CD8-positive, alpha-beta memory T cell (primary cell): ENCODE results near the gene LRRC4C. TPM values are rescaled to one million over a fixed set of nuclear protein-coding genes. Genes with fewer than 3 reads are reported as not detected.

ENCODE experiments used
- CTCF ChIA-PET: fragments of 350-600 bp; sonication (Branson Sonifier 250); formaldehyde crosslinking; loops from one replicate; lab custom pipeline; 2021; ENCODE audit warnings: antibody characterized with exemption; lab: Charles Lee
- POLR2A ChIA-PET: fragments of 350-600 bp; sonication (Branson Sonifier 250); formaldehyde crosslinking; loops from one replicate; lab custom pipeline; 2021; ENCODE audit warnings: antibody characterized with exemption; lab: Charles Lee
- DNase-seq, 5 donors: peaks; one replicate each; pipeline versions ENCODE4 v3.0.0 to v3.0.0-alpha.2; 2020 to 2022; ENCODE audit warnings: mixed read lengths in 1 of 5
- H3K27ac ChIP-seq: one replicate; pipeline ENCODE4 v1.7.0; 2013; ENCODE audit warnings: low read depth, mild to moderate bottlenecking, low read length, moderate library complexity
- H3K27me3 ChIP-seq: 2 replicates; pipeline ENCODE4 v1.7.0; 2013; ENCODE audit warnings: low read length, mild to moderate bottlenecking; ENCODE audit not compliant: insufficient read depth, poor library complexity, severe bottlenecking
- H3K36me3 ChIP-seq: 2 replicates; pipeline ENCODE4 v1.7.0; 2013; ENCODE audit warnings: mild to moderate bottlenecking, low read length, moderate library complexity; ENCODE audit not compliant: insufficient read depth
- H3K4me1 ChIP-seq: 2 replicates; pipeline ENCODE4 v1.7.0; 2013; ENCODE audit warnings: mild to moderate bottlenecking, low read length, moderate library complexity; ENCODE audit not compliant: insufficient read depth
- H3K4me3 ChIP-seq: 2 replicates; pipeline ENCODE4 v1.7.0; 2013; ENCODE audit warnings: mild to moderate bottlenecking, low read length
- H3K9me3 ChIP-seq: 2 replicates; pipeline ENCODE4 v1.7.0; 2013; ENCODE audit warnings: mild to moderate bottlenecking, low read length
- H3K27ac Mint-ChIP-seq, 8 donors: one replicate each; pipeline ENCODE4 v1.8.0; 2020 to 2021; ENCODE audit warnings: mixed read lengths in 8 of 8, mild to moderate bottlenecking in 6 of 8, inconsistent platforms in 3 of 8, moderate library complexity in 3 of 8
- H3K27me3 Mint-ChIP-seq, 2 donors: one replicate each; pipeline ENCODE4 v1.8.0; 2020 to 2021; ENCODE audit warnings: mixed read lengths in 2 of 2, mild to moderate bottlenecking in 1 of 2, moderate library complexity in 1 of 2
- H3K36me3 Mint-ChIP-seq, 3 donors: one replicate each; pipeline ENCODE4 v1.8.0; 2020 to 2021; ENCODE audit warnings: mixed read lengths in 3 of 3, inconsistent platforms in 1 of 3, mild to moderate bottlenecking in 1 of 3
- H3K4me1 Mint-ChIP-seq, 3 donors: one replicate each; pipeline ENCODE4 v1.8.0; 2020 to 2021; ENCODE audit warnings: mixed read lengths in 3 of 3, inconsistent platforms in 1 of 3, mild to moderate bottlenecking in 1 of 3
- H3K4me3 Mint-ChIP-seq, 7 donors: one replicate each; pipeline ENCODE4 v1.8.0; 2020 to 2021; ENCODE audit warnings: mixed read lengths in 7 of 7, mild to moderate bottlenecking in 6 of 7, moderate library complexity in 4 of 7, inconsistent platforms in 2 of 7
- H3K9me3 Mint-ChIP-seq, 5 donors: one replicate each; pipeline ENCODE4 v1.8.0; 2020 to 2022; ENCODE audit warnings: mixed read lengths in 5 of 5, mild to moderate bottlenecking in 3 of 5, moderate library complexity in 2 of 5, inconsistent platforms in 1 of 5
- polyA plus RNA-seq: library from polyadenylated mRNA; unstranded; fragments of 300-500 nt; fragmentation: Illumina TruSeq; gene quantifications from one replicate; pipeline ENCODE4 v1.2.3, GENCODE V29; 2021
- total RNA-seq, 2 experiments: library from RNA; stranded (reverse); gene quantifications; one replicate each; pipeline ENCODE4 v1.2.3, GENCODE V29; 2021

LRRC4C gene
- total and polyA plus RNA-seq, 3 experiments from 2014 or later, result not detected

GRCh38 chr11:41446566-41446965 is 12.9 kb downstream of the LRRC4C start:
- Mint-ChIP-seq H3K27ac (no peak overlapping the region), H3K9me3 (peaks cover 7 to 16% (median 11%) of the 10 kb centered on the region in 5 donors), H3K4me3 (no peak overlapping the region), H3K27me3 (no peaks in the 10 kb centered on the region), H3K36me3 (no peaks in the 10 kb centered on the region), H3K4me1 (no peaks in the 10 kb centered on the region)
- ChIA-PET POLR2A (no interaction called here), CTCF (no interaction called here)
- no peak for DNase-seq
- Histone ChIP-seq H3K4me1 (no peaks in the 10 kb centered on the region), H3K9me3 (no peaks in the 10 kb centered on the region), H3K4me3 (no peak overlapping the region), H3K36me3 (no peaks in the 10 kb centered on the region), H3K27ac (no peak overlapping the region), H3K27me3 (no peaks in the 10 kb centered on the region)

- H3K36me3 ChIP-seq, result no peaks in the 10 kb centered on the region
- no peaks in the 10 kb centered on the region for H3K27me3 ChIP-seq
- Mint-ChIP-seq H3K27me3 (no peaks in the 10 kb centered on the region), H3K9me3 (peaks cover 8 to 16% (median 15%) of the 10 kb centered on the region in 5 donors), H3K27ac (no peak overlapping the region), H3K36me3 (no peaks in the 10 kb centered on the region), H3K4me3 (no peak overlapping the region), H3K4me1 (no peaks in the 10 kb centered on the region)
- no peaks in the 10 kb centered on the region for H3K4me1 ChIP-seq
- no peaks in the 10 kb centered on the region for H3K9me3 ChIP-seq
- H3K27ac ChIP-seq, result no peak overlapping the region
- ChIA-PET CTCF (no interaction called here), POLR2A (no interaction called here)
- no peak for DNase-seq
- no peak overlapping the region for H3K4me3 ChIP-seq
Observed at GRCh38 chr11:41446107-41446506, 13.3 kb downstream of the LRRC4C start.

- Mint-ChIP-seq H3K27me3 (no peaks in the 10 kb centered on the region), H3K4me1 (no peaks in the 10 kb centered on the region), H3K4me3 (no peak overlapping the region), H3K27ac (no peak overlapping the region), H3K36me3 (no peaks in the 10 kb centered on the region), H3K9me3 (peaks cover 4 to 34% (median 13%) of the 10 kb centered on the region in 5 donors)
- H3K27me3 ChIP-seq, result no peaks in the 10 kb centered on the region
- H3K9me3 ChIP-seq, result peaks cover 7% of the 10 kb centered on the region
- H3K36me3 ChIP-seq, result no peaks in the 10 kb centered on the region
- ChIA-PET CTCF (no interaction called here), POLR2A (no interaction called here)
- no peak overlapping the region for H3K4me3 ChIP-seq
- H3K4me1 ChIP-seq, result no peaks in the 10 kb centered on the region
- no peak for DNase-seq
- no peak overlapping the region for H3K27ac ChIP-seq
Observed at GRCh38 chr11:41437006-41437490, 22.4 kb downstream of the LRRC4C start.

GRCh38 chr11:41435531-41435930 is 23.9 kb downstream of the LRRC4C start:
- Histone ChIP-seq H3K36me3 (no peaks in the 10 kb centered on the region), H3K4me3 (no peak overlapping the region), H3K4me1 (no peaks in the 10 kb centered on the region), H3K27me3 (no peaks in the 10 kb centered on the region), H3K9me3 (peaks cover 1% of the 10 kb centered on the region), H3K27ac (no peak overlapping the region)
- H3K27me3 Mint-ChIP-seq, result no peaks in the 10 kb centered on the region
- no peak overlapping the region for H3K4me3 Mint-ChIP-seq
- no peak for DNase-seq
- H3K4me1 Mint-ChIP-seq, result no peaks in the 10 kb centered on the region
- ChIA-PET POLR2A (no interaction called here), CTCF (no interaction called here)
- H3K36me3 Mint-ChIP-seq, result no peaks in the 10 kb centered on the region
- H3K27ac Mint-ChIP-seq, result no peak overlapping the region
- H3K9me3 Mint-ChIP-seq, result peaks cover 1 to 31% (median 9%) of the 10 kb centered on the region in 5 donors

GRCh38 chr11:41431784-41432183 is 27.7 kb downstream of the LRRC4C start:
- H3K4me1 Mint-ChIP-seq, result no peaks in the 10 kb centered on the region
- no peak overlapping the region for H3K27ac ChIP-seq
- DNase-seq, result no peak
- POLR2A ChIA-PET, result no interaction called here
- H3K27me3 ChIP-seq, result no peaks in the 10 kb centered on the region
- H3K9me3 ChIP-seq, result no peaks in the 10 kb centered on the region
- no peak overlapping the region for H3K4me3 Mint-ChIP-seq
- H3K36me3 ChIP-seq, result no peaks in the 10 kb centered on the region
- H3K27ac Mint-ChIP-seq, result no peak overlapping the region
- no peaks in the 10 kb centered on the region for H3K27me3 Mint-ChIP-seq
- peaks cover 2 to 31% (median 7%) of the 10 kb centered on the region in 5 donors for H3K9me3 Mint-ChIP-seq
- no peaks in the 10 kb centered on the region for H3K4me1 ChIP-seq
- CTCF ChIA-PET, result no interaction called here
- no peaks in the 10 kb centered on the region for H3K36me3 Mint-ChIP-seq
- no peak overlapping the region for H3K4me3 ChIP-seq

DNA sequence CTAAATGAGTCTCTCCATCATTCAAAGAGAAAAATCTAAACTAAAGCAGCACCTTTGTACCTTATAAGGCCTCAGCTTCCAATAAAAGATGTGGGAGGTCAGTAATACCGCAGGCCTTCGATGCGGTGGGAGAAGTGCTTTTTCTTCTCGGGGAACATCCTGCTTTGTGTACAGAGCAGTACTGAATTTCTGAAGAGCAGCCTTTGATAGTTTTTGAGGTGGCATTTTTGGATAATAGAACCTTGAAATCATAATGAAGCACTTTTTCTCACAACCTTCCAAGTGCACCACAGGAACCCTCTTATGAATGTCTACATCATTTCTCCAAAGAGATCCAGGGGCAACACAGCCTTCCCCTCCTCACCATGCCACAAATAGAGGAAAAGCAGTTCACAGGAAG is 39.6 kb downstream of the LRRC4C start:
- Histone ChIP-seq H3K4me1 (no peaks in the 10 kb centered on the region), H3K9me3 (no peaks in the 10 kb centered on the region), H3K27ac (no peak overlapping the region), H3K27me3 (no peaks in the 10 kb centered on the region), H3K4me3 (no peak overlapping the region), H3K36me3 (no peaks in the 10 kb centered on the region)
- Mint-ChIP-seq H3K27me3 (no peaks in the 10 kb centered on the region), H3K36me3 (no peaks in the 10 kb centered on the region), H3K4me1 (no peaks in the 10 kb centered on the region), H3K9me3 (peaks cover 7 to 29% (median 11%) of the 10 kb centered on the region in 5 donors), H3K4me3 (no peak overlapping the region), H3K27ac (no peak overlapping the region)
- DNase-seq, result no peak
- ChIA-PET POLR2A (no interaction called here), CTCF (no interaction called here)

- Mint-ChIP-seq H3K4me1 (no peaks in the 10 kb centered on the region), H3K36me3 (no peaks in the 10 kb centered on the region), H3K27ac (no peak overlapping the region), H3K4me3 (no peak overlapping the region), H3K9me3 (peaks cover 11 to 24% (median 17%) of the 10 kb centered on the region in 5 donors), H3K27me3 (no peaks in the 10 kb centered on the region)
- no peak overlapping the region for H3K27ac ChIP-seq
- H3K36me3 ChIP-seq, result no peaks in the 10 kb centered on the region
- no peaks in the 10 kb centered on the region for H3K9me3 ChIP-seq
- H3K4me1 ChIP-seq, result no peaks in the 10 kb centered on the region
- ChIA-PET POLR2A (no interaction called here), CTCF (interaction anchor here (0.9 kb wide), 1 partner anchor 9 kb away, joined by 3 read pairs; no protein-coding TSS in a partner anchor)
- H3K4me3 ChIP-seq, result no peak overlapping the region
- no peaks in the 10 kb centered on the region for H3K27me3 ChIP-seq
- DNase-seq, result no peak
Observed at GRCh38 chr11:41414771-41415440, 44.5 kb downstream of the LRRC4C start.

DNA sequence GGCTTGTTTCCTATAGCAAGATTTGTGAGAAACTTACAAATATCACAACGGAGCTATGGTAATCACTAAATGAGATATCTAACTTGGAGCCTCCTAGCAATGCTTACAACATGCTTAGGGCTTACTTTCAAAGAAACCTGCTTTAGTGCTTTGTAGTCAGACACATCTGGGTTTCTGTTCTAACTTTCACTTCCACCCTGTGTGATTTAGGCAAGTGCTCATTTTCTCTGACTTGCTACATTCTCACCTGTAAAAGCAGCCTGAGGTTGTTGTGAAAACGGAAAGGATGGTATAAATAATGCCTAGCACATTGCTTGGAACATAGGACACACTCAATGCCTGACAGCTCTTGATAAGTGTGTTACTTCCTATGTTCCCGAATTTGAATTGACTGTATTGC is 45.6 kb downstream of the LRRC4C start:
- peaks cover 11 to 27% (median 19%) of the 10 kb centered on the region in 5 donors for H3K9me3 Mint-ChIP-seq
- Histone ChIP-seq H3K9me3 (no peaks in the 10 kb centered on the region), H3K4me1 (no peaks in the 10 kb centered on the region), H3K36me3 (no peaks in the 10 kb centered on the region), H3K4me3 (no peak overlapping the region), H3K27ac (no peak overlapping the region), H3K27me3 (no peaks in the 10 kb centered on the region)
- ChIA-PET POLR2A (no interaction called here), CTCF (no interaction called here)
- DNase-seq, result no peak
- H3K27me3 Mint-ChIP-seq, result no peaks in the 10 kb centered on the region
- H3K4me1 Mint-ChIP-seq, result no peaks in the 10 kb centered on the region
- no peak overlapping the region for H3K4me3 Mint-ChIP-seq
- no peaks in the 10 kb centered on the region for H3K36me3 Mint-ChIP-seq
- no peak overlapping the region for H3K27ac Mint-ChIP-seq
